ENCODE results near the gene DGKI. TPM values are rescaled to one million over a fixed set of nuclear protein-coding genes. Genes with fewer than 3 reads are reported as not detected.

The DGKI gene
- total RNA-seq, 2 donors from 2014 or later, result 0.04 to 0.64 TPM

DNA sequence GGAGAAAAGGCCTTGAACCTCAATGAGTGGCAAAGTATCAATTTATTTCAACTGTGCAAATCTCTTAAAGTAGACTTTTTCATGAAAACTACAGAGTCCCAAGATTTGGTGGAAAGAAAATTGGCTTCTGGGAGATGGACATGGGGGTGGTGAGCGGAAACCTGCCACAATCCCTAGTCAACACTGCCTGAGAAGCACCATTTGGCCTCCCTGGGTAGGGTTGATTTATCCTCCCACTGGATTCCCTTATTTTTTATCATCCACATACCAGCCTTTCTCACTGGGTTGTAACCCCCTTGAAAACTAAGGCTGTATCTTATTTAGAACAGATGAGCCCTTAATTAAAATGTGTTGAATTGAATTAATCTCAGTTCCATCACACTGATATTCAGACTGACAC is 401.5 kb downstream of the DGKI start:
- no peaks in the 10 kb centered on the region for H3K9me3 Mint-ChIP-seq
- H3K27ac ChIP-seq (ENCODE audit: low read depth, low read length), result no peak overlapping the region
- H3K27me3 Mint-ChIP-seq (ENCODE audit: insufficient read depth), result no peaks in the 10 kb centered on the region
- no peak for TF ChIP-seq CTCF (conservative IDR thresholded peaks at IDR 0.05)
- no peaks in the 10 kb centered on the region for H3K4me1 ChIP-seq (ENCODE audit: control insufficient read depth, insufficient read depth, low read length)
- peaks cover 2% of the 10 kb centered on the region for H3K4me1 Mint-ChIP-seq
- H3K27ac Mint-ChIP-seq, result no peak overlapping the region
- H3K4me3 Mint-ChIP-seq, result no peak overlapping the region
- H3K27me3 ChIP-seq (ENCODE audit: control insufficient read depth, insufficient read depth, low read length, poor library complexity, severe bottlenecking), result no peaks in the 10 kb centered on the region
- H3K36me3 ChIP-seq (ENCODE audit: control insufficient read depth, insufficient read depth, low read length), result no peaks in the 10 kb centered on the region
- DNase-seq, result no peak
- peaks cover 4% of the 10 kb centered on the region for H3K9me3 ChIP-seq (ENCODE audit: control insufficient read depth, low read length)
- H3K36me3 Mint-ChIP-seq (ENCODE audit: low read depth), result no peaks in the 10 kb centered on the region
- no peak overlapping the region for H3K4me3 ChIP-seq (ENCODE audit: low read length)
- WGBS, 2 experiments (ENCODE audit: insufficient coverage in 1 of 2, insufficient read length in 1 of 2), result 89 to 100% methylated on average over 1 of the region's 1 CpG
- no peak overlapping the region for H3K9ac ChIP-seq (ENCODE audit: extremely low read depth, low read length, poor library complexity, severe bottlenecking)

- Mint-ChIP-seq H3K4me1 (peaks cover 7% of the 10 kb centered on the region), H3K4me3 (no peak overlapping the region), H3K9me3 (no peaks in the 10 kb centered on the region), H3K27me3 (ENCODE audit: insufficient read depth) (no peaks in the 10 kb centered on the region), H3K36me3 (ENCODE audit: low read depth) (no peaks in the 10 kb centered on the region), H3K27ac (no peak overlapping the region)
- Histone ChIP-seq H3K9ac (ENCODE audit: extremely low read depth, low read length, poor library complexity, severe bottlenecking) (no peak overlapping the region), H3K4me1 (ENCODE audit: control insufficient read depth, insufficient read depth, low read length) (no peaks in the 10 kb centered on the region), H3K36me3 (ENCODE audit: control insufficient read depth, insufficient read depth, low read length) (no peaks in the 10 kb centered on the region), H3K27ac (ENCODE audit: low read depth, low read length) (no peak overlapping the region), H3K27me3 (ENCODE audit: control insufficient read depth, insufficient read depth, low read length, poor library complexity, severe bottlenecking) (no peaks in the 10 kb centered on the region), H3K4me3 (ENCODE audit: low read length) (no peak overlapping the region), H3K9me3 (ENCODE audit: control insufficient read depth, low read length) (no peaks in the 10 kb centered on the region)
- TF ChIP-seq CTCF (conservative IDR thresholded peaks at IDR 0.05), result no peak
- 69 to 95% methylated on average over 2 of the region's 2 CpGs for WGBS, 2 experiments (ENCODE audit: insufficient coverage in 1 of 2, insufficient read length in 1 of 2)
- no peak for DNase-seq
These were observed 403.2 kb downstream of the DGKI start for GRCh38 chr7:137443616-137444015.

DNA sequence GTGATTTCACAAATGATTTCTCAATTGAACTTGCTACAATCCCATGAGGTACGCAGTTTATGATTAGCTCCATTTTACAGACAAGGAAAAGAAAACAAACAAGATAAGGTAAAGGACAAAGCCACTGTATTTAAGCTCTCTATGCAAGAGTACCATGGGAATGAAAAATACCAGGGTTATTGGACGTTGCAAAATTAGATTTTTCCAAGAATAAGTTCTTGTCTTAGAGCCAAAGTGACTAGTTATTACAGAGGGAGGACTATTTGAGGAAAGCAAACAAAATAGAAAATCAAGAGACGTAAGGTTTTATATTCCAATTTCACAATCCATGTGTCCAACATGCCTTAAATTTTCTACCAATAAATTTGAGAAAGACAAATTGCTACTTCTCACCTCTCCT is 405.3 kb downstream of the DGKI start:
- Histone ChIP-seq H3K4me3 (ENCODE audit: low read length) (no peak overlapping the region), H3K27ac (ENCODE audit: low read depth, low read length) (no peak overlapping the region), H3K27me3 (ENCODE audit: control insufficient read depth, insufficient read depth, low read length, poor library complexity, severe bottlenecking) (no peaks in the 10 kb centered on the region), H3K4me1 (ENCODE audit: control insufficient read depth, insufficient read depth, low read length) (no peaks in the 10 kb centered on the region), H3K9ac (ENCODE audit: extremely low read depth, low read length, poor library complexity, severe bottlenecking) (no peak overlapping the region), H3K9me3 (ENCODE audit: control insufficient read depth, low read length) (no peaks in the 10 kb centered on the region), H3K36me3 (ENCODE audit: control insufficient read depth, insufficient read depth, low read length) (no peaks in the 10 kb centered on the region)
- H3K9me3 Mint-ChIP-seq, result no peaks in the 10 kb centered on the region
- 96 to 98% methylated on average over 2 to 3 of the region's 3 CpGs for WGBS, 2 experiments (ENCODE audit: insufficient coverage in 1 of 2, insufficient read length in 1 of 2)
- no peak overlapping the region for H3K27ac Mint-ChIP-seq
- no peak for TF ChIP-seq CTCF (conservative IDR thresholded peaks at IDR 0.05)
- no peak for DNase-seq
- H3K27me3 Mint-ChIP-seq (ENCODE audit: insufficient read depth), result no peaks in the 10 kb centered on the region
- H3K4me1 Mint-ChIP-seq, result peaks cover 7% of the 10 kb centered on the region
- H3K4me3 Mint-ChIP-seq, result no peak overlapping the region
- H3K36me3 Mint-ChIP-seq (ENCODE audit: low read depth), result no peaks in the 10 kb centered on the region
